Non-pigmented ciliary epithelial cell (primary cell): ENCODE results near the gene FZD4.

Experiments used
- DNase-seq: peaks from one replicate; pipeline ENCODE4 v3.0.0-alpha.2; 2010; ENCODE audit warnings: low read depth

Gene FZD4

DNA sequence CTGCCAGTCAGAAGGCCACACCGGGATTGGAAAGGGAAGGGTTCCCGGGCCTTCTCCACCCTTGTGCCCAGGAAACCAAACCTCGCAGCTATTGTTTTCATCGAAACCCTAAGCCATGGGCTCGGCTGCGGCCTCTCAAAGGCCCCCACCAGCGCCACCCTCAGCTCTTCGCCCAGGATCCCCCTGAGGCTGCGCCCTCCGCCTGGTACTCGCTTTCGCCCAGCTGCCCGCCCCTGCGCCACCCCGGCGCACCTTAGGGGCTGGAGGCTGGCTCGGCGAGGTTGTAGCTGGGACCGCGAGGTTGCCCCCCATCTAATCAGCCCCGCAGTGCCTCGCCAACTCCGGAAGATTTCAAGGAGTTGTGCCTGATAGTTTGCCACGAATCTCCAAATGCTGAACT is 49.0 kb downstream of the FZD4 start:
- no peak for DNase-seq

DNA sequence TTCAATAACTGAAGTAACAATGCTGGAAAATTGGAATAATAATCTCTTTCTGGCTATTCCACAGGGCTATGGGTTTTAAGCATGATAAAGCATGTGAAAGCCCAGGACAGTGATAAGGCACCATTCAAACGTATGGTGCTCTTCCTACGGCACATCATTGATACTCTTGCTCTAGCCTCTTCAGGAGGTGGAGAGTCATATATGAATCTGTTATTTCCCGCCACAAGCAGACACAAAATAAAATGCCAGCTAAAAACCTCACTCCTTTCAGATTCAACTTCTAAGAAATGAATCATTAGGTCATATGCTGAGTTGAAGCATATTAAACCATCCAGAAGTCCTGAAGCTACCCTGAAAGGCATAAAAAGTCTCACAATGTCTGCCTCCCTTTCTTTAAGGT is 49.9 kb downstream of the FZD4 start:
- no peak for DNase-seq

DNA sequence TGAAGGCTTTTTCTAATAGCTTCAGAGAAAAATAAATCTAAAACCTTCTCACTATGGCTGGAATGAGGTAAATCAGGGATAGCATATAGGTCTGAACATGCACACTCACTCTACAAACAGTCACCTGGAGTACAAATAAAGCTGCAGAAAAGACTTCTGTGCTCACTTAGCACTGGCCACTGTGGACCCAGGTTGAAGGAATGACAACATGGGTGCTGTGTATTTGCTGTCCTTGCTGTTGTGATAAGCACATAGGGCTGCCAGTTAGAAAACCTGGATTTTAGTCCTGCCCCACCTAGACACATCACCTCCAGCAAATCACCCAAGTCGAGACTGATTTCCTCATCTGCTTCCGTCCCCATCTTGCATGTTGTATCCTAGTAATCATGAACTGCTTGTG is 51.2 kb downstream of the FZD4 start:
- no peak for DNase-seq

DNA sequence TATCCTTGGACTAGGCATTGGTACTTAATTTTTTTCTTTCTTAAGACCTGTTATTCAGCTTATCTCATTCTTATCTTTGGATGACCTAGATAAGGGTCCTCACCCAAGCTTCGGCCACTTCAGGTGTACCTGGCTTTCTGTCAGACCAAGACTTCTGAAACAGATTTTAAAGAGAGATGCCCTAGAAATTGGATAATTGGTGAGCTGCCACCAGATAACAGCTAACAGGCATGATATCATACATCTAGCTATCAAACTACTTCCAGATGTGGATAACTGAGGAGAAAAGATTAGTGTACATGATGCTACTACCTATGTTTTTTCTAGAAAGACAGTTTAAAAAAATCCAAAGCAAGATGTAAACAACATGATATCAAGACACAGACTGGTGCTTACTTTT is 52.9 kb downstream of the FZD4 start:
- DNase-seq: no peak

DNA sequence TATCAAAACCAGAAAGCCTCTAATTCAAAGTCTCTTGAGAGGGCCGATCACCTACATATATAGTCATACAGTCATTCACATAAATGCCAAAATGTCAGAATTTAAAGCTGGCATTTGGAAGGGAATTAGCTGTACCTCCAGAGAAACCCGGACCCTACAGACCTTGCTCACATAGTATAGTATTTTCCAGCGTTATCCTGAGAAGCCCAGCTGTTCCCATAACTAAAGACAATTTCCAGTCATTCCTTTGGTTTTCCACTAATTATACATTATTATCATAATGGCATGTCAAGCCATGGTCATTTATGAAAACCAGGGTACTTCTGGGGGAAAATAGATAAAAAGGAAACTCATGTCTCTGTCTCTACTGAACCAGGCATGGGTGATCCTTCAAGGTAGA is 53.6 kb downstream of the FZD4 start:
- DNase-seq: no peak

DNA sequence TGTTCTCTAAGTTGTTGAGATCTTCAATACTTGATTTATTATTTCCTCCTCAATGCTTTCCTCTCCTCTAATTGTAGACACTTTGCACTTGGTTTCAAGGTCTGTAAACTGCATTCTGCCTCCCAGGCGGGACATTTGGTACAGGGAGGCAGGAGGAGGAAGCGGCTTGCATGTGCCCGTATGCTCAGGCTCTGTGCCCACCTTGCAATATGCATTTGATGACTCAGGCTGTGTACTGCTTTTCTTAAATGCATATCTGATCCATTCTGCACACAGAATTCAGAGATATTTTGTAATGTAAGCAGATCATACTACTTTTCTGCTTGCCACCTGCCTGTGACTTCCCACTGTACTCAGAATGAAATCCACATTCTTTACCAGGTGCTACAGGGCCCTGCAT is 55.0 kb downstream of the FZD4 start:
- no peak for DNase-seq

DNA sequence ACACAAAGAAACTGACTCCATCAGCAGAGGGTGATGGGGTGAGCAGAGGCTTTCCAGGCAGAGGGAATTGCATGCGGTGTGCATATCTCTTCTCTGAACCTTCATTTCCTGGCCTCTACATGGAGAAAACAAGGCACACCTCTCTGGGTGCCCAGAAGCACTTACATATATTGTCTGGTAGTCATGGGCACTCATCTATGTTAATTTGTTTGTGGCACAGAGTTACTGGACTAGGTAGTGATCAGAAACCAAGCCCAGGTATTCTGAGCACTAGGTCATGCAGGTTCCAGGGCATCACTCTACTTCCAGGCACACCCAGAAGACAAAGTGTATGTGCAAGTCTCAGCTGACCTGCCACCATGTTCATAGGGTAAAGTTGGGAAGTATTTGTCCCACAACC is 56.5 kb downstream of the FZD4 start:
- no peak for DNase-seq

DNA sequence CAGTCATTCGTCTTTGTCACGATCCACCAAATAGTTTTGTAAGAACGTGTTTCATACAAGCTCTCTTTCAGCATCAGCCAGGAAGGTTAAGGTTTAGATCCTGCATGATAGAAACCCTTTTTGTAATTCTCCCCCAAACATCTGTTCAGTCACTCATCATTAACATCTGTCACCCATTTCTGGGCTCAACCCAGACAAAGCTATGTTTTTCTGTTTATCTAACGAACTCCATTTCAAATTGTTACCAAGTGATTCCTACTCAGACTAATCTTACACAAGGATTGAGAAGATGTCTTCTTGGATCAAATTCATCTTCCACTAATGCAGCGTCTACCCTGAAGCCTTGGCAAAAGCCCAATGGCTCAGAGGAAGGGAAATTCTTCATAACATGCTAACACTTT is 58.8 kb downstream of the FZD4 start:
- no peak for DNase-seq
